Natural killer cell (primary cell): ENCODE data around the gene ZNF575. TPM values are rescaled to one million over a fixed set of nuclear protein-coding genes. Genes with fewer than 3 reads are reported as not detected.

ENCODE experiments used
- ATAC-seq, 3 donors: fragments of 150-1000 bp in 2 of 3; fragments of 200-7000 bp in 1 of 3; cut with Tn5 transposase; 1 replicate in 1 of 3; 2 replicates in 2 of 3; pipeline ENCODE4 v1.10.0; 2021; ENCODE audit warnings: mild to moderate bottlenecking in 2 of 3, moderate library complexity in 2 of 3
- DNase-seq, 2 donors: peaks; one replicate each; pipeline versions ENCODE4 v3.0.0 to v3.0.0-alpha.2; 2013 to 2021; ENCODE audit warnings: mixed read lengths in 1 of 2
- H3K27ac ChIP-seq: one replicate; pipeline ENCODE4 v1.5.1; 2013; ENCODE audit warnings: mild to moderate bottlenecking, low read length
- H3K27me3 ChIP-seq: one replicate; pipeline ENCODE4 v1.6.1; 2013; ENCODE audit warnings: low read length; ENCODE audit not compliant: control insufficient read depth, insufficient read depth
- H3K36me3 ChIP-seq: one replicate; pipeline ENCODE4 v1.6.1; 2013; ENCODE audit warnings: low read length; ENCODE audit not compliant: control insufficient read depth, insufficient read depth
- H3K4me1 ChIP-seq: one replicate; pipeline ENCODE4 v1.6.1; 2013; ENCODE audit warnings: low read length; ENCODE audit not compliant: control insufficient read depth, insufficient read depth
- H3K4me3 ChIP-seq: one replicate; pipeline ENCODE4 v1.5.1; 2013; ENCODE audit warnings: low read length
- H3K9me3 ChIP-seq: one replicate; pipeline ENCODE4 v1.6.1; 2013; ENCODE audit warnings: low read length; ENCODE audit not compliant: control insufficient read depth, insufficient read depth
- H3K27ac Mint-ChIP-seq, 2 donors: one replicate each; pipeline ENCODE4 v1.8.0; 2022; ENCODE audit warnings: mild to moderate bottlenecking in 2 of 2, mixed read lengths in 2 of 2, moderate library complexity in 1 of 2
- H3K27me3 Mint-ChIP-seq, 2 donors: one replicate each; pipeline ENCODE4 v1.8.0; 2022; ENCODE audit warnings: low read depth in 2 of 2, mixed read lengths in 2 of 2
- H3K36me3 Mint-ChIP-seq: one replicate; pipeline ENCODE4 v1.8.0; 2022; ENCODE audit warnings: mixed read lengths
- H3K4me1 Mint-ChIP-seq, 2 donors: one replicate each; pipeline ENCODE4 v1.8.0; 2022; ENCODE audit warnings: mixed read lengths in 2 of 2
- H3K4me3 Mint-ChIP-seq: one replicate; pipeline ENCODE4 v1.8.0; 2022; ENCODE audit warnings: mild to moderate bottlenecking, moderate library complexity, mixed read lengths
- H3K9me3 Mint-ChIP-seq, 2 donors: one replicate each; pipeline ENCODE4 v1.8.0; 2022; ENCODE audit warnings: mixed read lengths in 2 of 2
- CTCF ChIP-seq: fragments of 200-600 bp; IDR thresholded peaks from one replicate; pipeline ENCODE4 v1.8.0; 2022; ENCODE audit warnings: antibody characterized with exemption
- WGBS: methylation state at CpG from one replicate; pipeline ENCODE4 v1.1.7; 2013; ENCODE audit warnings: missing lambda C conversion rate; ENCODE audit not compliant: insufficient coverage; 5-methylcytosine and 5-hydroxymethylcytosine counted together
- intact Hi-C: fragments of 100-400 bp; cut with micrococcal nuclease; formaldehyde crosslinking; loops from one replicate; pipeline ENCODE4 v1.14.2; 2022
- total RNA-seq, 4 donors: library from RNA; stranded (reverse); fragments of 120-200 nt in 1 of 4; gene quantifications; one replicate each; pipeline versions ENCODE4 v1.2.3 to v1.2.4, GENCODE V29; 2013 to 2022

ZNF575 gene
- total RNA-seq, 3 donors from 2014 or later (not counting 1 experiment from before 2014, with no cell fraction given), result 1.9 to 5.4 (median 3.9) TPM

DNA sequence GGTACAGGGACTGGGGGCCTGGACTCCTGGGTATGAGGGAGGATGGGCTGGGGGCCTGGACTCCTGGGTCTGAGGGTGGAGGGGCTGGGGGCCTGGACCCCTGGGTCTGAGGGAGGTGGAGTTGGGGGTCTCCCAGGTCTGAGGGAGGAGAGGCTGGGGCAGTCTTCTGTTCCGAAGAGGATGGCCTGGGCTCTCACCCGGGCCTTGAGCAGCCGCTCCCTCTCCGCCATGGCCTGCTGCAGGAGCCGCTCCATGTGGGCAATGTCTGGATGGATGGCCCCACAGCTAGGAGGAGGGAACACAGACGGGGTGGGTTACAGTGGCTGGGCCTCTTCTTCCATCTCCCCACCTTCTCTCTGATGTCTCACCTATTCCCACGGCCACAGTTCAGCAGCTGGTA is 46.6 kb upstream of the ZNF575 start:
- H3K9me3 ChIP-seq, result no peaks in the 10 kb centered on the region
- no peaks in the 10 kb centered on the region for H3K27me3 ChIP-seq
- DNase-seq, result no peak
- TF ChIP-seq CTCF, result no peak
- WGBS, result 99% methylated on average over 6 of the region's 7 CpGs
- Mint-ChIP-seq H3K27me3 (no peaks in the 10 kb centered on the region), H3K36me3 (no peaks in the 10 kb centered on the region), H3K4me3 (no peak overlapping the region), H3K9me3 (no peaks in the 10 kb centered on the region), H3K4me1 (no peaks in the 10 kb centered on the region), H3K27ac (no peak overlapping the region)
- no peak overlapping the region for H3K27ac ChIP-seq
- no peak overlapping the region for H3K4me3 ChIP-seq
- H3K4me1 ChIP-seq, result peaks cover 11% of the 10 kb centered on the region
- no peaks in the 10 kb centered on the region for H3K36me3 ChIP-seq
- no peak for ATAC-seq
- intact Hi-C loops, result no loop called here

- H3K27me3 Mint-ChIP-seq, result no peaks in the 10 kb centered on the region
- H3K9me3 ChIP-seq, result no peaks in the 10 kb centered on the region
- H3K4me3 ChIP-seq, result no peak overlapping the region
- no peaks in the 10 kb centered on the region for H3K36me3 ChIP-seq
- peaks cover 11% of the 10 kb centered on the region for H3K4me1 ChIP-seq
- H3K9me3 Mint-ChIP-seq, result no peaks in the 10 kb centered on the region
- no peaks in the 10 kb centered on the region for H3K4me1 Mint-ChIP-seq
- no peak for TF ChIP-seq CTCF
- DNase-seq (no peak), ATAC-seq (no peak)
- WGBS, result 87% methylated on average over 8 of the region's 8 CpGs
- no peak overlapping the region for H3K27ac Mint-ChIP-seq
- no peak overlapping the region for H3K4me3 Mint-ChIP-seq
- intact Hi-C loops, result no loop called here
- H3K36me3 Mint-ChIP-seq, result no peaks in the 10 kb centered on the region
- no peak overlapping the region for H3K27ac ChIP-seq
- H3K27me3 ChIP-seq, result no peaks in the 10 kb centered on the region
Observed at GRCh38 chr19:43488179-43488578, 44.8 kb upstream of the ZNF575 start.

DNA sequence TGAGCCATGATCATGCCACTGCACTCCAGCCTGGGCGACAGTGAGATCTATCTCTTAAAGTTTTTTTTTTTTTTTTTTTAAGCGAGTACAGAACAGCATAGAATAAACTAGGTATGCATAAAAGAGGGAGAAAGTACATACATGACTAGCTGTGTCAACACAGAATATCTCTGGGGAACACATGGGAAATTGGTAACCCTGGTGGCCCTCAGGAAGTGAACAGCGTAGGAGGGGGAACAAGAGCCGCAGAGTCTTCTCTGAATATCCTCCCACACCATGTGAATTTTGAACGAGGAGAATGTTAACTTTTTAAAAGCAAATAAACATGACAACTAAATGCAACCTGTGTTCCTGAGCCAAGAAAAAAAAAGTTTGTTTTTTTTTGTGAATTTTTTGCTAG is 43.7 kb upstream of the ZNF575 start:
- no peaks in the 10 kb centered on the region for H3K27me3 Mint-ChIP-seq
- H3K4me1 ChIP-seq, result peaks cover 11% of the 10 kb centered on the region

More for the DNA sequence above, 43.7 kb upstream of the ZNF575 start:
- Histone ChIP-seq H3K36me3 (no peaks in the 10 kb centered on the region), H3K27ac (no peak overlapping the region), H3K4me3 (no peak overlapping the region), H3K27me3 (no peaks in the 10 kb centered on the region), H3K9me3 (no peaks in the 10 kb centered on the region)
- 100% methylated on average over 1 of the region's 5 CpGs for WGBS
- no peak overlapping the region for H3K27ac Mint-ChIP-seq
- ATAC-seq (no peak), DNase-seq (no peak)
- H3K36me3 Mint-ChIP-seq, result no peaks in the 10 kb centered on the region
- TF ChIP-seq CTCF, result no peak
- H3K9me3 Mint-ChIP-seq, result no peaks in the 10 kb centered on the region
- intact Hi-C loops, result no loop called here
- no peaks in the 10 kb centered on the region for H3K4me1 Mint-ChIP-seq
- no peak overlapping the region for H3K4me3 Mint-ChIP-seq
